Fibroblast of skin of right biceps (primary cell): ENCODE data around the gene TMEM79.

Source experiments
- DNase-seq: peaks from one replicate; pipeline ENCODE4 v3.0.0-alpha.2; 2013

Gene TMEM79

GRCh38 chr1:156310962-156311361 lies 26.8 kb downstream of the TMEM79 start:
- no peak for DNase-seq

GRCh38 chr1:156316909-156317308 lies 32.8 kb downstream of the TMEM79 start:
- DNase-seq = no peak

- DNase-seq = peak; percentile 19
These were observed 35.5 kb downstream of the TMEM79 start for GRCh38 chr1:156319664-156320063.

GRCh38 chr1:156320560-156320959 lies 36.4 kb downstream of the TMEM79 start:
- DNase-seq = no peak

- peak; percentile 25 for DNase-seq
These were observed 39.1 kb downstream of the TMEM79 start for GRCh38 chr1:156323179-156323578.

GRCh38 chr1:156336242-156336641 lies 52.1 kb downstream of the TMEM79 start:
- no peak for DNase-seq

- DNase-seq = no peak
These were observed 53.1 kb downstream of the TMEM79 start for GRCh38 chr1:156337052-156337887.

- no peak for DNase-seq
These were observed 53.7 kb downstream of the TMEM79 start for GRCh38 chr1:156337888-156338179.

- peak; percentile 100 for DNase-seq
These were observed 54.3 kb downstream of the TMEM79 start, which contains the start of the genes CCT3 and TSACC for GRCh38 chr1:156338180-156338976. TSS of gene CCT3 (minus strand) at chr1:156338292. CDS start at chr1:156338184, 108 bp downstream. TSS of gene TSACC (plus strand) at chr1:156338526. CDS start at chr1:156339758, 1,232 bp downstream.
